ENCODE measurements around the gene CTNS. TPM values are rescaled to one million over a fixed set of nuclear protein-coding genes. Genes with fewer than 3 reads are reported as not detected.

The CTNS gene
- total RNA-seq, 1 donor from 2014 or later: 9.4 TPM

DNA sequence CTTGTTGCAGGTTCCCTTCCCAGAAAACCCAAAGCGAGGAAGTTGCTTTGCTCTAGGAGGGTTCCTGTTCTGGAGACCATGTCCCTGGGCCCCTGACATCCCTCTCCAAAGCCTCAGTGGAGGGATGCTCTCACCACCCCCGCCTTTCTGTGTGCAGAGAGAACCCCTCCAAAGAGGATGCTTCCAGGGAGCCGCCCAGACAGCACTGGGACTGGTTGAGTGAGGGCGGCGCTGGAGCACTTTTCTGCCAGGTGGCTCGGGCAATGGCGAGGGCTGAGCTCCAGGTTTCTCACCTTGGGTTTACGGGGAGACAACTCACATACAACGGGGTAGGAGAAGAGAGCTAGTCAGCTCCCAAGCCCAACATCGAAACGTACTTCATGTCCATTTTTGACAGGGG is 39.3 kb downstream of the CTNS start:
- peaks cover 6% of the 10 kb centered on the region for H3K27me3 Mint-ChIP-seq (ENCODE audit: insufficient read depth, low read depth)
- DNase-seq (ENCODE audit: low spot score): no peak
- TF ChIP-seq EZH2phosphoT487 (IDR thresholded peaks at IDR 0.05) (no peak), EZH2 (IDR thresholded peaks at IDR 0.05) (no peak)
- TF ChIP-seq, protein P1, sequence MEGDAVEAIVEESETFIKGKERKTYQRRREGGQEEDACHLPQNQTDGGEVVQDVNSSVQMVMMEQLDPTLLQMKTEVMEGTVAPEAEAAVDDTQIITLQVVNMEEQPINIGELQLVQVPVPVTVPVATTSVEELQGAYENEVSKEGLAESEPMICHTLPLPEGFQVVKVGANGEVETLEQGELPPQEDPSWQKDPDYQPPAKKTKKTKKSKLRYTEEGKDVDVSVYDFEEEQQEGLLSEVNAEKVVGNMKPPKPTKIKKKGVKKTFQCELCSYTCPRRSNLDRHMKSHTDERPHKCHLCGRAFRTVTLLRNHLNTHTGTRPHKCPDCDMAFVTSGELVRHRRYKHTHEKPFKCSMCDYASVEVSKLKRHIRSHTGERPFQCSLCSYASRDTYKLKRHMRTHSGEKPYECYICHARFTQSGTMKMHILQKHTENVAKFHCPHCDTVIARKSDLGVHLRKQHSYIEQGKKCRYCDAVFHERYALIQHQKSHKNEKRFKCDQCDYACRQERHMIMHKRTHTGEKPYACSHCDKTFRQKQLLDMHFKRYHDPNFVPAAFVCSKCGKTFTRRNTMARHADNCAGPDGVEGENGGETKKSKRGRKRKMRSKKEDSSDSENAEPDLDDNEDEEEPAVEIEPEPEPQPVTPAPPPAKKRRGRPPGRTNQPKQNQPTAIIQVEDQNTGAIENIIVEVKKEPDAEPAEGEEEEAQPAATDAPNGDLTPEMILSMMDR (IDR thresholded peaks at IDR 0.05): no peak
- peaks cover 2% of the 10 kb centered on the region for H3K36me3 Mint-ChIP-seq
- Histone ChIP-seq H4K20me1 (ENCODE audit: low read depth) (no peaks in the 10 kb centered on the region), H3K27ac (no peak overlapping the region), H3K9me3 (ENCODE audit: low read depth) (no peaks in the 10 kb centered on the region), H3K27me3 (no peaks in the 10 kb centered on the region), H3K9ac (no peak overlapping the region), H3K79me2 (ENCODE audit: low read depth) (no peaks in the 10 kb centered on the region), H3K4me2 (no peak overlapping the region), H3F3A (ENCODE audit: low read depth) (peaks cover 3% of the 10 kb centered on the region), H2AFZ (replicated peaks) (no peak overlapping the region), H3K4me3 (no peak overlapping the region), H3K4me1 (peaks cover 9% of the 10 kb centered on the region), H3K36me3 (no peaks in the 10 kb centered on the region)
- H3K4me1 Mint-ChIP-seq: peaks cover 21% of the 10 kb centered on the region
- no peak overlapping the region for H3K4me3 Mint-ChIP-seq
- H3K9me3 Mint-ChIP-seq: no peaks in the 10 kb centered on the region
- H3K27ac Mint-ChIP-seq: peak overlapping the region; percentile 21

DNA sequence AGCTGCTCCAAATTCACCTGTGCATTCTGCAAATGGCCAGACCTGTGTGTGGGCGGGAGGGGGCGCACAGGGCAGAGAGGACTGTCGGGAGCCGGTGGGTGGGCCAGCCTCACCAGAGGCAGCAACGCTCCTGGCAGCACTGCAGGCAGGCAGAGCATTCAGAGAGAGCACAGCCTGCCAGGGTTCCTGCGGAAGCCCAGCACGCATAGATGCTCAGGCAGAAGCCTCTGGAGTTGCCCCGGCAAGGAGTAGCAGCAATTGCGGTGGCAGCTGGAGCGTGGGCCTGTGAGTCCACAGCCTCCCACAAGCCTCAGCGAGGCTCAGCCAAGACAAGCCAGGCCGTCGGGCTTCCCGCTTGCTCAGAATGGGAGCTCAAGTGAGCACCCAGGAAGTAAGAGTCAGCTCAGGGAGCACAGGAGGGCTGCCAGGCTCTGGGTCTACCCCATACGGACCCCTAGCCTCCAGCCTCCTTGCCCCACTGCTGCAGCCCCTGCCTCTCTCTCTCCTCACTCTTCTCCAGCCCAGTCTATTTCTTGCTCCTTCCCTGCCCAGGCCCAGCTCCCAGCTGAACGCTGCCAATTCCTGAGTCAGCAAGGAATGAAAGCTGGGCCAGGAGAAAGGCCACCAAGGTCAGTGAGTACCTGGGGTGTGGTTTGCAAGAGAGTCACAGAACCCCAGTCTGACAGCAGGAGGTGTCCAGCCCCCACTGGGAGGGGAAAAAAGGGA is 41.7 kb downstream of the CTNS start:
- H3K4me1 ChIP-seq: peaks cover 9% of the 10 kb centered on the region
- H3K9me3 Mint-ChIP-seq: no peaks in the 10 kb centered on the region
- H2AFZ ChIP-seq (replicated peaks): peak overlapping the region; percentile 79
- H3F3A ChIP-seq (ENCODE audit: low read depth): peaks cover 3% of the 10 kb centered on the region
- H3K79me2 ChIP-seq (ENCODE audit: low read depth): no peaks in the 10 kb centered on the region
- no peak overlapping the region for H3K9ac ChIP-seq
- H3K4me1 Mint-ChIP-seq: peaks cover 18% of the 10 kb centered on the region
- H3K27ac Mint-ChIP-seq: peak overlapping the region; percentile 6
- H3K27ac ChIP-seq: no peak overlapping the region
- peaks cover 9% of the 10 kb centered on the region for H3K27me3 Mint-ChIP-seq (ENCODE audit: insufficient read depth, low read depth)
- no peaks in the 10 kb centered on the region for H3K27me3 ChIP-seq
- no peak overlapping the region for H3K4me2 ChIP-seq
- TF ChIP-seq, protein P1 (IDR thresholded peaks at IDR 0.05): peak; percentile 37
- TF ChIP-seq EZH2phosphoT487 (IDR thresholded peaks at IDR 0.05) (no peak), EZH2 (IDR thresholded peaks at IDR 0.05) (no peak)
- H3K9me3 ChIP-seq (ENCODE audit: low read depth): no peaks in the 10 kb centered on the region
- no peaks in the 10 kb centered on the region for H3K36me3 ChIP-seq
- no peak overlapping the region for H3K4me3 Mint-ChIP-seq
- peak; percentile 65 for DNase-seq (ENCODE audit: low spot score)
- no peaks in the 10 kb centered on the region for H4K20me1 ChIP-seq (ENCODE audit: low read depth)
- no peak overlapping the region for H3K4me3 ChIP-seq
- H3K36me3 Mint-ChIP-seq: no peaks in the 10 kb centered on the region

DNA sequence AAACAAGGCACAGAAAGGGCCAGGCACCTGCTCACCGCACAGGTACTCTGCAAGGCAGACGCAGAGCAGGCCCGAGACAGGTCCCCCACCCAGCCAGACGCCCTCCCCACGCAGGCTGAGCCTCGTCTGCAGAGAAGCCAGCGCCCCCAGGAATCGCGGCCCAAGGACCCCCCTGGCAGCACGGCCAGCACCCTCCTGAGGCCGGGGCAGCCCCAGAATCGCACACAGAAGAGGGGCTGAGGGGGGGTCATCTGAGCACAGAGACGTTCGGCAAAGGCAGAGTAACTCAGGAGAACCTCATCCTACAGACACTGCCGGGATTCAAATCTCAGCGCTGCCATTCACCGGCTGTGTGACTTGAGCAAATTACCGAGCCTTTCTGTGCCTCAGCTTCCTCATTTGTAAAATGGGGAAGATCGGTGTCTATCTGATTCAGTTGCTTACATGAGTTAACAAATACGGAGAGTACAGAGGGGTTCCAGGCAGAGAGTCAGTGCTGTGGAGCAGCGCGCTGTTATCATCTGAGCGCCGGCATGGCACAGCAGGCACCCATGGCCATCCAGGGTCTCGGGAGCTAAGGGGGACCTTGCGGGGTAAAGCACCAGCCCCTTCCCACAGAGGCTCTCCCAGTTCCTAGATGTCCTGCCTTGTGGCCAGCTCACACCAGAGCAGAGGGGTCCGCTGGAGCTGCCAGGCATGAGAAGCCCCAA is 42.4 kb downstream of the CTNS start:
- no peak for TF ChIP-seq EZH2phosphoT487 (IDR thresholded peaks at IDR 0.05)
- TF ChIP-seq EZH2 (IDR thresholded peaks at IDR 0.05): no peak
- TF ChIP-seq, protein P1 (IDR thresholded peaks at IDR 0.05): no peak
- no peak overlapping the region for H3K4me3 Mint-ChIP-seq
- no peaks in the 10 kb centered on the region for H3K36me3 Mint-ChIP-seq
- no peak for DNase-seq (ENCODE audit: low spot score)
- Histone ChIP-seq H3K9ac (no peak overlapping the region), H2AFZ (replicated peaks) (no peak overlapping the region), H3K27ac (no peak overlapping the region), H3K9me3 (ENCODE audit: low read depth) (no peaks in the 10 kb centered on the region), H3K4me3 (no peak overlapping the region), H4K20me1 (ENCODE audit: low read depth) (no peaks in the 10 kb centered on the region), H3K36me3 (no peaks in the 10 kb centered on the region), H3K79me2 (ENCODE audit: low read depth) (no peaks in the 10 kb centered on the region), H3K4me1 (peaks cover 9% of the 10 kb centered on the region), H3K27me3 (no peaks in the 10 kb centered on the region), H3K4me2 (no peak overlapping the region), H3F3A (ENCODE audit: low read depth) (peaks cover 3% of the 10 kb centered on the region)
- peaks cover 16% of the 10 kb centered on the region for H3K4me1 Mint-ChIP-seq
- H3K27me3 Mint-ChIP-seq (ENCODE audit: insufficient read depth, low read depth): peaks cover 10% of the 10 kb centered on the region
- H3K9me3 Mint-ChIP-seq: no peaks in the 10 kb centered on the region
- no peak overlapping the region for H3K27ac Mint-ChIP-seq
